WTC11 (cell line): ENCODE measurements around the gene TLR3. TPM values are rescaled to one million over a fixed set of nuclear protein-coding genes. Genes with fewer than 3 reads are reported as not detected.

Experiments used
- ATAC-seq: fragments of 200-7000 bp; cut with Tn5 transposase; 2 replicates; pipeline ENCODE4 v1.10.0; 2021; ENCODE audit warnings: mild to moderate bottlenecking, moderate library complexity
- CTCF ChIA-PET: fragments of 300-600 bp; sonication (Branson Sonifier 250); formaldehyde crosslinking; loops from one replicate; lab custom pipeline; 2021; ENCODE audit warnings: antibody characterized with exemption; lab: Charles Lee
- POLR2A ChIA-PET: fragments of 350-600 bp; sonication (Branson Sonifier 250); formaldehyde crosslinking; loops from one replicate; lab custom pipeline; 2021; ENCODE audit warnings: antibody characterized with exemption; lab: Charles Lee
- DNase-seq: peaks from one replicate; pipeline ENCODE4 v3.0.0; 2021; ENCODE audit warnings: low spot score
- H3K27ac Mint-ChIP-seq: 2 replicates; pipeline ENCODE4 v1.8.0; 2021; ENCODE audit warnings: mixed read lengths
- H3K27me3 Mint-ChIP-seq: 2 replicates; pipeline ENCODE4 v1.8.0; 2021; ENCODE audit warnings: low read depth, mild to moderate bottlenecking, moderate library complexity, mixed read lengths
- H3K36me3 Mint-ChIP-seq: 2 replicates; pipeline ENCODE4 v1.8.0; 2021; ENCODE audit warnings: mixed read lengths
- H3K4me1 Mint-ChIP-seq: 2 replicates; pipeline ENCODE4 v1.8.0; 2022; ENCODE audit warnings: mixed read lengths
- H3K4me3 Mint-ChIP-seq: 2 replicates; pipeline ENCODE4 v1.8.0; 2021; ENCODE audit warnings: mild to moderate bottlenecking, moderate library complexity, mixed read lengths
- H3K9me3 Mint-ChIP-seq: 2 replicates; pipeline ENCODE4 v1.8.0; 2021; ENCODE audit warnings: mixed read lengths
- ARID4B ChIP-seq: sonication (generic); formaldehyde crosslinking; IDR thresholded peaks from 2 replicates; pipeline ENCODE4 v1.8.0; 2023; ENCODE audit warnings: missing genetic modification reagents, mild to moderate bottlenecking, borderline replicate concordance
- ATF2 ChIP-seq: sonication (generic); formaldehyde crosslinking; IDR thresholded peaks from 2 replicates; pipeline ENCODE4 v1.8.1; 2022; ENCODE audit warnings: low read depth, missing genetic modification reagents, borderline replicate concordance
- CREB1 ChIP-seq: sonication (generic); formaldehyde crosslinking; IDR thresholded peaks from 2 replicates; pipeline ENCODE4 v1.8.0; 2023; ENCODE audit warnings: mild to moderate bottlenecking, missing genetic modification reagents
- E2F1 ChIP-seq: sonication (generic); formaldehyde crosslinking; IDR thresholded peaks from 2 replicates; pipeline ENCODE4 v1.8.0; 2022; ENCODE audit warnings: mild to moderate bottlenecking, missing genetic modification reagents
- E2F4 ChIP-seq: sonication (generic); formaldehyde crosslinking; IDR thresholded peaks from 2 replicates; pipeline ENCODE4 v1.8.1; 2022; ENCODE audit warnings: low read depth, mild to moderate bottlenecking, moderate library complexity, missing genetic modification reagents, borderline replicate concordance
- E2F5 ChIP-seq: sonication (generic); formaldehyde crosslinking; IDR thresholded peaks from 2 replicates; pipeline ENCODE4 v1.8.1; 2022; ENCODE audit warnings: mild to moderate bottlenecking, moderate library complexity, missing genetic modification reagents
- ELF4 ChIP-seq: sonication (generic); formaldehyde crosslinking; IDR thresholded peaks from 2 replicates; pipeline ENCODE4 v1.8.1; 2022; ENCODE audit warnings: low read depth, mild to moderate bottlenecking, moderate library complexity, missing genetic modification reagents
- FOXP1 ChIP-seq: sonication (generic); formaldehyde crosslinking; IDR thresholded peaks from 2 replicates; pipeline ENCODE4 v1.8.0; 2022; ENCODE audit warnings: missing genetic modification reagents, mild to moderate bottlenecking, moderate library complexity, borderline replicate concordance
- IRF1 ChIP-seq: sonication (generic); formaldehyde crosslinking; IDR thresholded peaks from 2 replicates; pipeline ENCODE4 v1.8.0; 2023; ENCODE audit warnings: missing genetic modification reagents
- MAX ChIP-seq: sonication (generic); formaldehyde crosslinking; IDR thresholded peaks from 2 replicates; pipeline ENCODE4 v1.8.0; 2022; ENCODE audit warnings: mild to moderate bottlenecking, missing genetic modification reagents
- NFE2L1 ChIP-seq: sonication (generic); formaldehyde crosslinking; IDR thresholded peaks from 2 replicates; pipeline ENCODE4 v1.8.1; 2023; ENCODE audit warnings: missing genetic modification reagents
- PREB ChIP-seq: sonication (generic); formaldehyde crosslinking; IDR thresholded peaks from 2 replicates; pipeline ENCODE4 v1.8.1; 2022; ENCODE audit warnings: mild to moderate bottlenecking, missing genetic modification reagents, moderate library complexity, borderline replicate concordance
- SMAD3 ChIP-seq: sonication (generic); formaldehyde crosslinking; IDR thresholded peaks from 2 replicates; pipeline ENCODE4 v1.8.0; 2022; ENCODE audit warnings: missing genetic modification reagents, mild to moderate bottlenecking, borderline replicate concordance
- ZNF416 ChIP-seq: fragments of 250-450 bp; sonication (Bioruptor Pico); IDR thresholded peaks from 2 replicates; pipeline ENCODE4 v1.9.0; 2021; ENCODE audit warnings: mild to moderate bottlenecking, inconsistent platforms
- ZNF425 ChIP-seq: fragments of 250-450 bp; sonication (Bioruptor Pico); conservative IDR thresholded peaks from 2 replicates; pipeline ENCODE4 v1.9.0; 2021; ENCODE audit warnings: mild to moderate bottlenecking
- ZNF512 ChIP-seq: sonication (generic); formaldehyde crosslinking; IDR thresholded peaks from 2 replicates; pipeline ENCODE4 v1.8.1; 2022; ENCODE audit warnings: missing genetic modification reagents, borderline replicate concordance
- total RNA-seq: library from RNA; stranded (reverse); gene quantifications from 3 replicates; pipeline ENCODE4 v1.2.3, GENCODE V29; 2021

TLR3 gene
- total RNA-seq, 1 experiment from 2014 or later: 1.8 TPM

- Mint-ChIP-seq H3K4me1 (peaks cover 42% of the 10 kb centered on the region), H3K4me3 (no peak overlapping the region), H3K9me3 (peaks cover 15% of the 10 kb centered on the region), H3K27me3 (peaks cover 6% of the 10 kb centered on the region), H3K36me3 (peaks cover 25% of the 10 kb centered on the region), H3K27ac (0 out of 2 replicates have a peak overlapping the region, but pooled peaks have one; percentile 41)
- POLR2A ChIA-PET: no interaction called here
- CTCF ChIA-PET: interaction anchor here (0.7 to 2.4 kb wide), 2 partner anchors 13 to 113 kb away, joined by 3 to 15 read pairs; no protein-coding TSS in a partner anchor
- DNase-seq (no peak), ATAC-seq (no peak)
- TF ChIP-seq ARID4B: no peak
- TF ChIP-seq E2F1: no peak
- TF ChIP-seq E2F4 (CRISPR knock-in tag): no peak
- TF ChIP-seq E2F5: no peak
- TF ChIP-seq ATF2 (CRISPR knock-in tag): no peak
- no peak for TF ChIP-seq ZNF512 (CRISPR knock-in tag)
- no peak for TF ChIP-seq SMAD3 (CRISPR knock-in tag)
- no peak for TF ChIP-seq ELF4 (CRISPR knock-in tag)
- TF ChIP-seq FOXP1 (CRISPR knock-in tag): no peak
- no peak for TF ChIP-seq NFE2L1 (CRISPR knock-in tag)
- TF ChIP-seq PREB (CRISPR knock-in tag): no peak
- TF ChIP-seq ZNF425 (CRISPR knock-in tag): no peak
- TF ChIP-seq ZNF416 (CRISPR knock-in tag): no peak
- no peak for TF ChIP-seq CREB1
- TF ChIP-seq IRF1 (CRISPR knock-in tag): no peak
- no peak for TF ChIP-seq MAX
These were observed 44.1 kb upstream of the TLR3 start for GRCh38 chr4:186024637-186025407.
